ENCODE data around the gene DLK2.

GRCh38 chr6:43408259-43408658, 47.1 kb downstream of the DLK2 start:
- TF ChIP-seq, protein P1, sequence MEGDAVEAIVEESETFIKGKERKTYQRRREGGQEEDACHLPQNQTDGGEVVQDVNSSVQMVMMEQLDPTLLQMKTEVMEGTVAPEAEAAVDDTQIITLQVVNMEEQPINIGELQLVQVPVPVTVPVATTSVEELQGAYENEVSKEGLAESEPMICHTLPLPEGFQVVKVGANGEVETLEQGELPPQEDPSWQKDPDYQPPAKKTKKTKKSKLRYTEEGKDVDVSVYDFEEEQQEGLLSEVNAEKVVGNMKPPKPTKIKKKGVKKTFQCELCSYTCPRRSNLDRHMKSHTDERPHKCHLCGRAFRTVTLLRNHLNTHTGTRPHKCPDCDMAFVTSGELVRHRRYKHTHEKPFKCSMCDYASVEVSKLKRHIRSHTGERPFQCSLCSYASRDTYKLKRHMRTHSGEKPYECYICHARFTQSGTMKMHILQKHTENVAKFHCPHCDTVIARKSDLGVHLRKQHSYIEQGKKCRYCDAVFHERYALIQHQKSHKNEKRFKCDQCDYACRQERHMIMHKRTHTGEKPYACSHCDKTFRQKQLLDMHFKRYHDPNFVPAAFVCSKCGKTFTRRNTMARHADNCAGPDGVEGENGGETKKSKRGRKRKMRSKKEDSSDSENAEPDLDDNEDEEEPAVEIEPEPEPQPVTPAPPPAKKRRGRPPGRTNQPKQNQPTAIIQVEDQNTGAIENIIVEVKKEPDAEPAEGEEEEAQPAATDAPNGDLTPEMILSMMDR (IDR thresholded peaks at IDR 0.05; ENCODE audit: low read depth, low read length, poor library complexity, severe bottlenecking) = no peak
- TF ChIP-seq EZH2phosphoT487 (IDR thresholded peaks at IDR 0.05; ENCODE audit: borderline replicate concordance, low read length) = no peak
